A549 (cell line): ENCODE results near the gene PHF24. TPM values are rescaled to one million over a fixed set of nuclear protein-coding genes. Genes with fewer than 3 reads are reported as not detected.
"Not testable (repeated sequence)": the region's sequence is repeated elsewhere in the genome, so short reads cannot be mapped to it uniquely, and the experiment has no call there.

Experiments used
- ATAC-seq, 2 experiments: fragments of 200-7000 bp in 1 of 2; fragments of >200 bp in 1 of 2; cut with Nextera tagmentation in 1 of 2; cut with Tn5 transposase in 1 of 2; 3 replicates each; pipeline versions ENCODE4 v1.8.0 to v1.9.1; 2018 to 2020; ENCODE audit warnings: mild to moderate bottlenecking in 1 of 2, moderate library complexity in 1 of 2
- CTCF ChIA-PET: fragments of 300-600 bp; sonication (Branson Sonifier 250); formaldehyde crosslinking; extraction: SDS; loops from one replicate; lab custom pipeline; 2021; ENCODE audit warnings: antibody characterized with exemption, inconsistent platforms; lab: Yijun Ruan, JAX
- POLR2A ChIA-PET: fragments of 350-600 bp; formaldehyde crosslinking; extraction: SDS; loops from one replicate; lab custom pipeline; 2021; ENCODE audit warnings: antibody characterized with exemption, inconsistent platforms; lab: Yijun Ruan, JAX
- DNase-seq, 2 experiments: peaks; one replicate each; pipeline versions ENCODE4 v3.0.0 to v3.0.0-alpha.2; 2011 to 2016; ENCODE audit warnings: low read depth in 1 of 2, low spot score in 1 of 2
- FAIRE-seq: peaks from 2 replicates; lab custom pipeline; 2011; peaks lifted over from hg19 to GRCh38; lab: Jason Lieb, UNC
- H3K27ac ChIP-seq, 2 experiments: fragments of >200 bp; sonication (Bioruptor Twin); formaldehyde crosslinking; 3 replicates each; pipeline ENCODE4 v1.5.1; 2016 to 2017
- H3K4me1 ChIP-seq: fragments of >200 bp; sonication (Bioruptor Twin); formaldehyde crosslinking; 3 replicates; pipeline ENCODE4 v1.6.1; 2016
- H3K4me2 ChIP-seq: fragments of >200 bp; sonication (Bioruptor Twin); formaldehyde crosslinking; 3 replicates; pipeline ENCODE4 v1.6.1; 2016
- H3K4me3 ChIP-seq: fragments of >200 bp; sonication (Bioruptor Twin); formaldehyde crosslinking; 3 replicates; pipeline ENCODE4 v1.5.1; 2016
- H3K9me3 ChIP-seq: fragments of >200 bp; sonication (Bioruptor Twin); formaldehyde crosslinking; 3 replicates; pipeline ENCODE4 v1.6.1; 2016
- BCL3 ChIP-seq: fragments of >200 bp; sonication (Bioruptor Twin); formaldehyde crosslinking; IDR thresholded peaks from 3 replicates; pipeline ENCODE4 v1.6.1; 2016
- CBX8 ChIP-seq: fragments of 200-600 bp; sonication (generic); IDR thresholded peaks from 2 replicates; pipeline ENCODE4 v1.6.1; 2016
- CHD2 ChIP-seq: fragments of 150-350 bp; IDR thresholded peaks from 2 replicates; pipeline ENCODE4 v1.6.1; 2014; ENCODE audit warnings: low read length; ENCODE audit not compliant: partially characterized antibody
- CTCF ChIP-seq: fragments of >200 bp; sonication (Bioruptor Twin); formaldehyde crosslinking; IDR thresholded peaks from 3 replicates; pipeline ENCODE4 v1.5.1; 2016
- E2F6 ChIP-seq: IDR thresholded peaks from 2 replicates; pipeline ENCODE4 v1.6.1; 2012; ENCODE audit warnings: low read depth, borderline replicate concordance
- EHF ChIP-seq: fragments of 250-450 bp; sonication (Bioruptor Pico); IDR thresholded peaks from 2 replicates; pipeline ENCODE4 v1.5.0; 2020; ENCODE audit warnings: mild to moderate bottlenecking
- ESRRA ChIP-seq: fragments of 150-350 bp; IDR thresholded peaks from 2 replicates; pipeline ENCODE4 v1.6.1; 2014; ENCODE audit warnings: mild to moderate bottlenecking, low read length, borderline replicate concordance
- HES2 ChIP-seq: fragments of >200 bp; sonication (Bioruptor Twin); formaldehyde crosslinking; IDR thresholded peaks from 2 replicates; pipeline ENCODE4 v1.6.1; 2016
- KDM1A ChIP-seq: fragments of 200-600 bp; sonication (generic); IDR thresholded peaks from 2 replicates; pipeline ENCODE4 v1.6.1; 2016; ENCODE audit warnings: low read depth, mild to moderate bottlenecking
- MAFK ChIP-seq: fragments of 450-650 bp; IDR thresholded peaks from 2 replicates; pipeline ENCODE4 v1.6.1; 2014; ENCODE audit not compliant: partially characterized antibody
- MAZ ChIP-seq: fragments of 150-350 bp; IDR thresholded peaks from 2 replicates; pipeline ENCODE4 v1.6.1; 2014; ENCODE audit warnings: antibody characterized with exemption, low read depth, low read length, borderline replicate concordance
- MYC ChIP-seq: IDR thresholded peaks from 2 replicates; pipeline ENCODE4 v1.6.1; 2012; ENCODE audit warnings: mild to moderate bottlenecking, inconsistent platforms, low read length, improper control_type of control experiment, borderline replicate concordance
- NFE2L2 ChIP-seq: fragments of 150-350 bp; conservative IDR thresholded peaks from 2 replicates; pipeline ENCODE4 v1.6.1; 2014; ENCODE audit warnings: low read length
- NPAS2 ChIP-seq: fragments of 250-450 bp; sonication (Bioruptor Pico); IDR thresholded peaks from 2 replicates; pipeline ENCODE4 v1.8.0; 2022; ENCODE audit warnings: mild to moderate bottlenecking, moderate library complexity, borderline replicate concordance
- PHF8 ChIP-seq: fragments of 200-600 bp; sonication (generic); IDR thresholded peaks from 2 replicates; pipeline ENCODE4 v1.6.1; 2016; ENCODE audit warnings: low read depth, mild to moderate bottlenecking, antibody characterized with exemption, moderate library complexity, borderline replicate concordance
- REST ChIP-seq: fragments of 200-600 bp; sonication (generic); IDR thresholded peaks from 2 replicates; pipeline ENCODE4 v1.6.1; 2016; ENCODE audit warnings: antibody characterized with exemption, mild to moderate bottlenecking, moderate library complexity
- RNF2 ChIP-seq: fragments of 200-600 bp; sonication (generic); IDR thresholded peaks from 2 replicates; pipeline ENCODE4 v1.6.1; 2016; ENCODE audit warnings: low read depth, mild to moderate bottlenecking, antibody characterized with exemption, moderate library complexity, borderline replicate concordance
- TFCP2L1 ChIP-seq: fragments of 250-450 bp; sonication (Bioruptor Pico); IDR thresholded peaks from 2 replicates; pipeline ENCODE4 v1.5.0; 2021; ENCODE audit warnings: mild to moderate bottlenecking
- TP53 ChIP-seq: fragments of 250-450 bp; sonication (Bioruptor Pico); IDR thresholded peaks from 2 replicates; pipeline ENCODE4 v1.5.0; 2021; ENCODE audit warnings: mild to moderate bottlenecking, moderate library complexity
- ZC3H11A ChIP-seq: fragments of 450-650 bp; IDR thresholded peaks from 2 replicates; pipeline ENCODE4 v1.6.1; 2014; ENCODE audit warnings: antibody characterized with exemption, mild to moderate bottlenecking
- ZFP36 ChIP-seq: fragments of 450-650 bp; IDR thresholded peaks from 2 replicates; pipeline ENCODE4 v1.6.1; 2014; ENCODE audit warnings: borderline replicate concordance; ENCODE audit not compliant: partially characterized antibody
- ZNF302 ChIP-seq: fragments of 250-450 bp; sonication (Bioruptor Pico); IDR thresholded peaks from 2 replicates; pipeline ENCODE4 v1.9.0; 2021; ENCODE audit warnings: inconsistent platforms, mild to moderate bottlenecking, moderate library complexity
- whole genome bisulfite sequencing: methylation state at CpG from one replicate; pipeline ENCODE4 v1.1.6; 2017; ENCODE audit errors: missing lambda C conversion rate; 5-methylcytosine and 5-hydroxymethylcytosine counted together
- polyA plus RNA-seq, 4 experiments: library from polyadenylated mRNA; depleted of rRNA in 3 of 4; stranded (reverse); fragments of >200 nt; fragmentation: RNase III in 1 of 4; extraction: RNeasy Plus Mini Kit Qiagen cat#74134 plus additional on column Dnase treatment in 1 of 4; gene quantifications; 2 replicates in 3 of 4; 3 replicates in 1 of 4; pipeline ENCODE4 v1.2.3, GENCODE V29; 2011 to 2017

The PHF24 gene
- polyA plus RNA-seq, 2 of the 4 experiments (the other 2 are of a cell fraction), result not detected

GRCh38 chr9:34929506-34930102, 28.5 kb upstream of the PHF24 start:
- peak; percentile 67 for FAIRE-seq

GRCh38 chr9:34939989-34940388, 18.1 kb upstream of the PHF24 start:
- H3K9me3 ChIP-seq, H3K4me1 ChIP-seq, ATAC-seq, FAIRE-seq, H3K4me2 ChIP-seq, POLR2A ChIA-PET, DNase-seq, H3K27ac ChIP-seq, H3K4me3 ChIP-seq: not testable (repeated sequence)
- CTCF ChIA-PET, result interaction anchor here (0.7 to 2.6 kb wide), 6 partner anchors 12 to 50 kb away, joined by 3 to 7 read pairs (median 3); no protein-coding TSS in a partner anchor

More at GRCh38 chr9:34929506-34930102, 28.5 kb upstream of the PHF24 start:
- Histone ChIP-seq H3K4me3 (no peak overlapping the region), H3K27ac (no peak overlapping the region), H3K4me2 (no peak overlapping the region)
- ChIA-PET POLR2A (no interaction called here), CTCF (interaction anchor here (0.6 to 2.0 kb wide), 8 partner anchors 16 to 169 kb away, joined by 3 to 8 read pairs (median 4); partner anchors contain the start of gene DNAJB5)
- TF ChIP-seq CBX8 (no peak), CTCF (peak; percentile 43)
- TF ChIP-seq, all 56 proteins: peak for 1
- Histone ChIP-seq H3K4me1 (no peaks in the 10 kb centered on the region), H3K9me3 (peaks cover 6% of the 10 kb centered on the region; the same call in 1 of the 3 replicates)
- peak; percentile 62 to 84; a peak in 4 of 6 replicates for ATAC-seq
- 17% methylated on average over 7 of the region's 7 CpGs for WGBS
- peak; percentile 18 to 36 for DNase-seq

- DNase-seq (no peak), FAIRE-seq (no peak), ATAC-seq (no peak)
- no peak overlapping the region for H3K27ac ChIP-seq
- no peaks in the 10 kb centered on the region for H3K9me3 ChIP-seq
- H3K4me2 ChIP-seq, result no peak overlapping the region
- ChIA-PET CTCF (no interaction called here), POLR2A (no interaction called here)
- no peak for TF ChIP-seq ZNF302
- TF ChIP-seq NPAS2 (CRISPR knock-in tag), result no peak
- no peak for TF ChIP-seq RNF2
- TF ChIP-seq MAFK, result no peak
- TF ChIP-seq MYC, result no peak
- TF ChIP-seq HES2, result no peak
- TF ChIP-seq ZC3H11A, result no peak
- no peak for TF ChIP-seq PHF8
- TF ChIP-seq E2F6, result no peak
- no peak for TF ChIP-seq REST
- no peak for TF ChIP-seq ZFP36
- no peak for TF ChIP-seq MAZ
- no peak for TF ChIP-seq CHD2
- TF ChIP-seq NFE2L2, result no peak
- no peak for TF ChIP-seq ESRRA
- TF ChIP-seq EHF, result no peak
- TF ChIP-seq TP53 (CRISPR knock-in tag), result no peak
- TF ChIP-seq TFCP2L1 (CRISPR knock-in tag), result no peak
- no peak for TF ChIP-seq BCL3
- TF ChIP-seq KDM1A, result no peak
- no peak overlapping the region for H3K4me3 ChIP-seq
- H3K4me1 ChIP-seq, result no peaks in the 10 kb centered on the region
- WGBS, result 5% methylated on average over 2 of the region's 2 CpGs
Measured at GRCh38 chr9:34948451-34948850, 9.6 kb upstream of the PHF24 start.
